Activated naive CD4-positive, alpha-beta T cell treated with Interleukin-2 at 50 U/mL for 16 hours (primary cell): ENCODE measurements around the gene STS.

Experiments
- DNase-seq: peaks from one replicate; pipeline ENCODE4 v3.0.0-alpha.2; 2020

The STS gene

DNA sequence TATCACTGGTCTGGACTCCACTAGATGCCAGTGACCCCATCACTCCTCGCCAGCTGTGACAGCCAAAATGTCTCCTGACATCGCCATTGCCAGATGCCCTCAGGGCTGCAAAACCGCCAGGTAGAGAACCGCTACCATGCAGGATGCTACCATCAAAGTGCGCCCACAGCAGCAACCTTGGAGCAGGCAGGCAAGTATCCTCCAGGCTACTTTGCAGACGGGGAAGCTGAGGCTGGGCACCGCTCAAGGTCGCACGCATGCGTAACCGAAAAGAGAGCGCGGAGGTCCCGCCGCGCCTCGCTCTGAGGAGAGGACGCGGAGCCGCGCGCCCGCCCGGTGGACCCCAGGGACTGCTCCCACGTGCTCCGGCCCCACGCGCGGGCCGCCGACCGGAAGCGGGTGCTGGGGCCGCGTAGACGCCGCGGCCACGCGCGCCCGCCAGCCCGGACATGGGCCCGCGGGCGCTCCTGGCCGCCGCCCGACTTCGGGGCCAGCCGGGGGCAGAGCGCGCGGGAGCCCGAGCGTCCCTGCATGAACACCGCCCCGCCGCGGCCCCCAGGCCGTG is at the start of gene STS:
STS (plus strand) TSS at position 300 of the 565 bp plus-strand sequence. CDS start 105,488 bp downstream, outside the sequence.
- DNase-seq, result peak; percentile 36

DNA sequence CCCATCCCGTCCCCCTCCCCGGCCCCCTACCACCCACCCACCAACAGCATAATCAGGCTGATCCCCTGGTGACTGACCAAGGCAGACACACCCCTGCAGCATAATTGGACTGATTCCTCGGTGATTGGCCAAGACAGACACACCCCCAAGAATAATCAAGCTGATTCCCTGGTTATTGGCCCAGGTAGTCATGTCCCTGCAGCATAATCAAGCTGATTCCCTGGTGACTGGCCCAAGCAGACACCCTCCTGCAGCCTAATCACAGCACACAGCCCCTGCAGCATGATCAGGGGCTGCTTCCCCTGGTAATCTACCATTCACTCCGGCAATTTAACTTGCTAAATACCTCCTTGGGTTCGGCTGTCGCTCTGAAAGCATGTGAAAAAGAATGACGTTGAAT is 47.5 kb upstream of the STS start:
- DNase-seq, result no peak

GRCh38 chrX:7102119-7102518 is 45.4 kb upstream of the STS start:
- no peak for DNase-seq

- DNase-seq, result no peak
Measured at GRCh38 chrX:7106649-7107048, 40.9 kb upstream of the STS start.

- no peak for DNase-seq
Measured at GRCh38 chrX:7108030-7108429, 39.5 kb upstream of the STS start.

GRCh38 chrX:7109049-7109531 is 38.4 kb upstream of the STS start:
- DNase-seq, result no peak

DNA sequence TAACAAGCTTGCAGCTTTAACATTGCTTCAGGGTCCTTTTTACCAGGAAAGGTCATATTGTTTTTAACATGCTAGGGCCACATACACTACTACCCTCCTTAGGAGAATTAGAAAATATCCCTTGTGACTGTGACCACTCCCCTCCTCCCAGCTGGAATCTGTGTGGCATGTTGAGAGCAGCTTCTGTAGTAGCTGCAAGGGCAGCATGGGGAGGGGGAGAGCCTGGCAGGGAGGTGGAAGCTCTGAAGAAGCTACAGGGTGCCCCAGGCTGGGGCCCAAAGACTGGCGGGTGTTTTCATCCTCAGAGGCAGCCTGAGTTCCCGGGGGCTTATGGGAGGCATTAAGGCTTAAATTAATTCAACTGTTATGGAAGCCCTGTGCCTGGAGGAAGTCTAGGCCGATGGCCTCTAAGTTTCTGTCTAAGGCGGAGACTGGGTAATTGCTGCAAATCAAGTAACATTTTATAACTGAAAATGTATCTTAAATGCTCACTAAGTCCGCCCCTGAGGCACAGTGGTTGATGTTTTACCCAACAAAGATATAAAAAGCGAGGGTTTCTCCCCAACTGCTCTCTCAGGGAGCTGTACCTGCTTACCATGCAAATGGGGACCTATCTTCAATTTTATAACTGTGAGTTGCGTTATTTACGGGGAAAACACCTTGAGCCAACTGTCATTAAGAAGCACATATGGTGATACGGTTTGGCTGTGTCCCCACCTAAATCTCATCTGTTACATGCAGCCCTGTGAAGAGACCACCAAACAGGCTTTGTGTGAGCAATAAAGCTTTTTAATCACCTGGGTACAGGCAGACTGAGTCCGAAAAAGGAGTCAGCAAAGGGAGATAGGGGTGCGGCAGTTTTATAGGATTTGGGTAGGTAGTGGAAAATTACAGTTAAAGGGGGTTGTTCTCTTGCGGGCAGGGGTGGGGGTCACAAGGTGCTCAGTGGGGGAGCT is 37.4 kb upstream of the STS start:
- DNase-seq, result no peak

DNA sequence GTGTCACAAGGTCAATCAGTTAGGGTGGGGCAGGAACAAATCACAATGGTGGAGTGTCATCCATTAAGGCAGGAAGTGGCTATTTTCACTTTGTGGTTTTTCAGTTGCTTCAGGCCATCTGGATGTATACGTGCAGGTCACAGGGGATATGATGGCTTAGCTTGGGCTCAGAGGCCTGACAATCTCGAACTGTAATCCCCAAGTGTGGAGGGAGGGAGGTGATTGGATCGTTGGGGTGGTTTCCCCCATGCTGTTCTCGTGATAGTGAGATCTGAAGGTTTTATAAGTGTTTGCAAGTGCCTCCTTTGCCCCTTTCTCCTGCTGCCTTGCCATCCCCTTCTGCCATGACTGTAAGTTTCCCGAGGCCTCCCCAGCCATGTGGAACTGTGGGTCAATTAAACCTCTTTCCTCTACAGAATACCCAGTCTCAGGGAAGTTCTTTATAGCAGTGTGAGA is 36.7 kb upstream of the STS start:
- no peak for DNase-seq

DNA sequence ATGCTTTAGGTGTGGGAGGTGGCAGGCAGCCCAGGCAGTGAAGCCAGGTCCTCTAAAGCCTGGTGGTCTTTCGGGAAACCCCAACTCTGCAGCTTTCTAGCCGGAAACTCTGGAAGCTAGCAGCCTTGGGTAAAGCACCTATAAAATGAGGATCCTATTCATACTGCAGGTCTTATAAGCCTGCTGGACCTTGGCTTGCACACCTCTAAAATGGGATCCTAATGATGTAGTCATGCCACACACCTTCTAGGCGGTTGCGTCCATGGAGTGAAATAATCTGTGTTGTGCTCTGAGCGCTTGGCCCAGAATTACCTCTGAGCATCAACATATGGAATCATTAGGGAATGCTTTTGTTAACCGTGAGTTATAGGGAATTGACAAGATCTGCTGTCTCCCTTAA is 36.0 kb upstream of the STS start:
- DNase-seq, result no peak

GRCh38 chrX:7112071-7112470 is 35.4 kb upstream of the STS start:
- no peak for DNase-seq

DNA sequence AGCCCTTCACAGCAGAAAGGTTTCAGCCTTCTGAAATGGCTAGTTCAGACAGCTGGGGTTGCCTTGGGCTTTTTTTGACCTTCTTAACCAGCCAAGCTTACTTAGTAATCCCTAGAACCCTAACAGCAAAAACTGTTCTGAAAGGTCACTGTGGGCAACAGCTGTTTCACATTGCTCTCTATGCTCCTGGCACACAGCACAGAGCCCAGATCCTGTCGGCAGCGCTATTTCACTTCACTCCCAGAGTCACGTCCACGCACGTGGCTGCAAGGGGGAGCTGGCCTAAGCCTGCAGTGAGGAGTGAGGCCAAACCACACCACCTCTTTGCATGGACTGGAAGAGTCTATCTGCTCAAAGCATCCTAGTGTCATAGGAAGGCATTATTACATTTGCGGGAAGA is 32.0 kb upstream of the STS start:
- no peak for DNase-seq

- DNase-seq, result no peak
Measured at GRCh38 chrX:7116081-7116480, 31.4 kb upstream of the STS start.

- no peak for DNase-seq
Measured at GRCh38 chrX:7117587-7117986, 29.9 kb upstream of the STS start.

GRCh38 chrX:7119950-7120877 is 27.3 kb upstream of the STS start:
- no peak for DNase-seq

DNA sequence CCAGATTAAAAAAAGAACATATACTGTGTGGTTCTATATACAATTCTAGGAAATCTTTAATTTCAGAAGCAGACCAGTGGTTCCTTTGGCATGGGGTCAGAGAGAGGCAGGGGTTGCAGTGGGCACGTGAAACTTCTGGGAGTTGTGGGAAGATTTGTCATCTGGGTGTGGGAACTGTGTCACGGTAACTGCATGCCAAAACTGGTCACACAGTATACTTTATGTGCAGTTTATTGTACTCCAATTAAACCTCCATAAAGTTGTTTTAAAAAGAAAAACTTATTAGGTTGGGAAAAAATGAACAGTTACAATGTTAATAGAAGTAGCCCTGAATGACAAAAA is 26.7 kb upstream of the STS start:
- DNase-seq, result no peak

GRCh38 chrX:7127056-7127455 is 20.5 kb upstream of the STS start:
- DNase-seq, result no peak

DNA sequence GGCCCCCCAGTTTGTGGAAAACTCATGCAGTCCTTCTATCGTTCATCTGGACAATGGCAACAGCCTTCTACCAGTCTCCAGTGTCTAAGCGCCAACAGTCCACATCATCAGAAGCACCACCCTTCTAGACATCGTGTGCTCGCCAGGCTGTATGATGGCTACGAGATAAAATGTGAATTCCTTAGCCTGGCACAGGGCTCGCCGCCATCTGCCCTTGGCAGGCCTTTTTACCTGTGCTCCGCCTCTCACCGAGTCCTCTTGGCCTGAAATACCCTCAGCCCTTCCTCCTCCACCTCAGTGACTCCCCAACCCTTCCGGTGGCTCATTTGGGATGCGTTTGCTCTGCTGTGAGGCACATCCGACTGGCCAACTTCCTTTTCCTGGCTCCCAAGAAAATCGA is 15.9 kb upstream of the STS start:
- DNase-seq, result no peak

DNA sequence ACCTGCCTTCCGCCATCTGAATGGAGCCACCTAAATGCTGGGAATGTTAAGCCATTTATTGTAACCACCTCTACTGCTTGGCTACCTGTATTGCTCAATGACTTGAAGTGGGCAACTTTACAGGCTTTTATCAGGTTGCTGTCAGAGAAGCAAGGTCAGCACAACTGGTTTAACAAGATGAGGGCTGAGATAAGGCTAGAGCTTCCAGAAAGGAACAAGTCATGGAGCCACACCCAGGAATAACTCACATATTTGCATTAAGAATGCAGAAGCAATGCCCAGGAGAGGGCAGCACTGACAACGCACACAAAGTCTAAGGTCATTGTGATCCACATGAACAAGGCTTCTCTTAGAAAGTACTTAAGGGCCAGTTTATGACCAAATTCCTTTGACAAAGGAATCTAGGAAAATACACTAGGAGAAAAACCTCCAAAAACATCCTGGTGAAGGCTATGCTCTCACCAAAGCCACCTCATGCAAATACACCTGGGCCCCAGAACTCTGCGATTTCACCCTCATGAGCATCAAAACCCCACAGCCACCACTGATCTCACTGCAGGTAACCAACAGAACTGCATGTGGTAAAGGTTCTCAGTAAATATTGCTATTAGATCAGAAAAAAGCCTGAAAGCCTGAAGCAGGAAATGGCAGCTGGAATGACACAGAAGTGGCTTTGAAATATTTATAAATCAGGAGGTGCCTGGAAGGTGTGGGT is 15.0 kb upstream of the STS start:
- peak; percentile 11 for DNase-seq

DNA sequence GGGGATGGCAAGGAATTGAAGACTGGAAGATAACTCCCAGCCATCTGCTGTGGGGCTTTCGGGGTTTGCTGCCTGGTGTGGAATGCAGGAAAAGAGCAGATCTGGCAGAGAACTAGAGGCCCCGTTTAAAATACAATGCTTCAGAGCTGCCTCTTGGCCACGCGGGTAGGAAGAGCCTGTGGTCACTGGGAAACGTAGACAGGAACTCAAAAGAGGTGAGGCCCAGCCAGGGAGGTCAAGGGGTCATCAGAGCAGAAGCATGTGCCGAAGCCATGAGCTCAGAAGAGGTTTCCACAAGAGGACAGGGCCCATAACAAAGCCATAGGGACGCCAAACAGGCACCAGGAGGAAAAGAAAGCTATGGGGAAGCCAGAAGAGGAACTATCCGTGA is 14.5 kb upstream of the STS start:
- DNase-seq, result no peak

DNA sequence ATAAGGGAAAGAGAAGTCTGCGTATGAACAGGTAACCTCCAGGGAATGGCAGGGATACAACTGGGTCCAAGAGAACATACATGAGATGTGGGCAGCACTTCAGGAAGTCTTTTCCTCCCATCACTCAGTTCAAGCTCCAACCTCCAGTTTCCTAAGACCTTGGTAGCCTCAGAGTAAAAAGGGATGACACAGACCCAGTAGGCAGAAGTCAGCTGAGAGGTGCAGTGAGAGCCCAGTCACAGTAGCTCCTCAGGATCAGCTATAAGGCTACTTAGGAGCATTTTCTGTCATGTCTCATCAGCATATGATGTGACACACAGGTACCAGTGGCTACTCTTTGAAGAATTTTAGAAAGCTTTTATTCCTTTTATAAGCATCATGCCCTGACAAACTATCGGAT is 12.5 kb upstream of the STS start:
- DNase-seq, result no peak

GRCh38 chrX:7139202-7140081 is 8.1 kb upstream of the STS start:
- no peak for DNase-seq

GRCh38 chrX:7143076-7143475 is 4.4 kb upstream of the STS start:
- no peak for DNase-seq
